ENCODE results near the gene GPR146. TPM values are rescaled to one million over a fixed set of nuclear protein-coding genes. Genes with fewer than 3 reads are reported as not detected.

Gene GPR146
- total and polyA plus RNA-seq, 9 of the 15 experiments (the other 6 are each of a cell fraction or from before 2014, with no cell fraction given), result 0.22 to 3.6 (median 0.64) TPM; not detected in 2

DNA sequence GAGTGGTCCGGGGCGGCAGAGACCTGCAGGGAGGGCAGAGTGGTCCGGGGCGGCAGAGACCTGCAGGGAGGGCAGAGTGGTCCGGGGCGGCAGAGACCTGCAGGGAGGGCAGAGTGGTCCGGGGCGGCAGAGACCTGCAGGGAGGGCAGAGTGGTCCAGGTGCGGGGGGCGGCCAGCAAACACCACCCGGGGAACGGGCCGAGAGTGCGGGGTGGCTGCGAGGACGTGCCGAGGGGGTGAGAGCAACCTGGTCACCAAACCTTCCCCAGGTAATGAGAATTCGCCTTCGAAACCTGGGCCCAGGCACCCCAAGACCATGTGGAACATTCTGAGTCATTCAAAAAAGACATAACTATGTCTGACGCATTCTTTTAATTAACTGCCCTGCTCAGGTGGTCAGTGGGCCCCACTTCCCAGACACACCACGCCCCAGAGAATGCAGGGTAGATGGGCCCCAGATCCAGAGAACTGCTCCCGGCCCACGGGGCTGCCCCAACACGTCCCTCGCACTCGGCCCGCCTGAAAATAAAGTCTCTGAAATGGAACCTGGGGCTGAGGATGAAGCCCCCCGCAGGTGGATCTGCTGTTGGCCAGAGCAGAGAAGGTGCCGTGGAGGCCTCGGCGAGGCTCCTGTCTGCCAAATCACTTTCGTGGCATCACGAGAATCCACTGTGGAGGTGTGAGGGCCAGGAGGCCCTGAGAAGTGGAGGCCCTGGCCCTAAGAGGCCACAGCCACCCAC lies 12.5 kb upstream of the GPR146 start:
- Histone ChIP-seq H4K20me1 (replicated peaks; ENCODE audit: control insufficient read depth, insufficient read depth, low read length) (peaks cover 2% of the 10 kb centered on the region; the same call in 1 of the 2 replicates), H3K9me3 (replicated peaks; ENCODE audit: control insufficient read depth, insufficient read depth, low read depth, low read length) (no peaks in the 10 kb centered on the region), H3K4me3 (no peak overlapping the region), H3K27me3 (ENCODE audit: control insufficient read depth in 2 of 2, insufficient read depth in 2 of 2, low read length in 2 of 2) (no peaks in the 10 kb centered on the region), H3K4me1 (replicated peaks in 1 of 2; ENCODE audit: control insufficient read depth in 2 of 2, insufficient read depth in 2 of 2, low read length in 2 of 2) (peaks cover 13 to 55% of the 10 kb centered on the region in 2 experiments), H3K9me1 (ENCODE audit: control insufficient read depth, insufficient read depth, low read length) (no peaks in the 10 kb centered on the region), H3K79me2 (ENCODE audit: control insufficient read depth, insufficient read depth, low read length) (peaks cover 24% of the 10 kb centered on the region), H2AFZ (ENCODE audit: low read depth, low read length) (no peak overlapping the region), H3K36me3 (ENCODE audit: control insufficient read depth, insufficient read depth, low read length) (peaks cover under 1% of the 10 kb centered on the region; the same call in 1 of the 3 replicates), H3K4me2 (ENCODE audit: insufficient read depth, low read length) (no peak overlapping the region), H3K9ac (ENCODE audit: insufficient read depth in 1 of 2, low read depth in 2 of 2, low read length in 2 of 2) (no peak overlapping the region; a peak in 1 of 4 replicates), H3K27ac (ENCODE audit: extremely low read depth, low read depth, low read length) (no peak overlapping the region)
- WGBS (ENCODE audit: insufficient coverage, low coverage, missing lambda C conversion rate), result 93% methylated on average over 19 of the region's 33 CpGs
- no peak for DNase-seq (ENCODE audit: extremely low read depth in 1 of 4, low spot score in 3 of 4)
- in situ Hi-C loops (cut with MboI), result no loop called here
- no TSS peak for BruUV-seq (replicated peaks)
- ChIA-PET CTCF (ENCODE audit: low intra/inter-chr PET ratio) (no interaction called here), POLR2A (no interaction called here)
- intact Hi-C loops (cut with micrococcal nuclease), result no loop called here
- ATAC-seq, result no peak
- no peak for FAIRE-seq
- TF ChIP-seq ZNF586 (CRISPR knock-in tag; conservative IDR thresholded peaks at IDR 0.05) (no peak), NUFIP1 (IDR thresholded peaks at IDR 0.05; ENCODE audit: partially characterized antibody) (no peak), KDM4B (IDR thresholded peaks at IDR 0.05; ENCODE audit: borderline replicate concordance in 2 of 2, low read depth in 1 of 2) (no peak), ZSCAN29 (IDR thresholded peaks at IDR 0.05) (no peak), MYBL2 (IDR thresholded peaks at IDR 0.05; ENCODE audit: low read depth) (no peak), MYBL2 (CRISPR knock-in tag; IDR thresholded peaks at IDR 0.05; ENCODE audit: borderline replicate concordance) (no peak), POLR2G (IDR thresholded peaks at IDR 0.05; ENCODE audit: low read depth, low read length) (no peak), ZNF408 (CRISPR knock-in tag; IDR thresholded peaks at IDR 0.05; ENCODE audit: low read depth) (no peak)
- TF ChIP-seq, protein P1, sequence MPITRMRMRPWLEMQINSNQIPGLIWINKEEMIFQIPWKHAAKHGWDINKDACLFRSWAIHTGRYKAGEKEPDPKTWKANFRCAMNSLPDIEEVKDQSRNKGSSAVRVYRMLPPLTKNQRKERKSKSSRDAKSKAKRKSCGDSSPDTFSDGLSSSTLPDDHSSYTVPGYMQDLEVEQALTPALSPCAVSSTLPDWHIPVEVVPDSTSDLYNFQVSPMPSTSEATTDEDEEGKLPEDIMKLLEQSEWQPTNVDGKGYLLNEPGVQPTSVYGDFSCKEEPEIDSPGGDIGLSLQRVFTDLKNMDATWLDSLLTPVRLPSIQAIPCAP (CRISPR knock-in tag; IDR thresholded peaks at IDR 0.05; ENCODE audit: borderline replicate concordance), result no peak
- TF ChIP-seq, protein P2, sequence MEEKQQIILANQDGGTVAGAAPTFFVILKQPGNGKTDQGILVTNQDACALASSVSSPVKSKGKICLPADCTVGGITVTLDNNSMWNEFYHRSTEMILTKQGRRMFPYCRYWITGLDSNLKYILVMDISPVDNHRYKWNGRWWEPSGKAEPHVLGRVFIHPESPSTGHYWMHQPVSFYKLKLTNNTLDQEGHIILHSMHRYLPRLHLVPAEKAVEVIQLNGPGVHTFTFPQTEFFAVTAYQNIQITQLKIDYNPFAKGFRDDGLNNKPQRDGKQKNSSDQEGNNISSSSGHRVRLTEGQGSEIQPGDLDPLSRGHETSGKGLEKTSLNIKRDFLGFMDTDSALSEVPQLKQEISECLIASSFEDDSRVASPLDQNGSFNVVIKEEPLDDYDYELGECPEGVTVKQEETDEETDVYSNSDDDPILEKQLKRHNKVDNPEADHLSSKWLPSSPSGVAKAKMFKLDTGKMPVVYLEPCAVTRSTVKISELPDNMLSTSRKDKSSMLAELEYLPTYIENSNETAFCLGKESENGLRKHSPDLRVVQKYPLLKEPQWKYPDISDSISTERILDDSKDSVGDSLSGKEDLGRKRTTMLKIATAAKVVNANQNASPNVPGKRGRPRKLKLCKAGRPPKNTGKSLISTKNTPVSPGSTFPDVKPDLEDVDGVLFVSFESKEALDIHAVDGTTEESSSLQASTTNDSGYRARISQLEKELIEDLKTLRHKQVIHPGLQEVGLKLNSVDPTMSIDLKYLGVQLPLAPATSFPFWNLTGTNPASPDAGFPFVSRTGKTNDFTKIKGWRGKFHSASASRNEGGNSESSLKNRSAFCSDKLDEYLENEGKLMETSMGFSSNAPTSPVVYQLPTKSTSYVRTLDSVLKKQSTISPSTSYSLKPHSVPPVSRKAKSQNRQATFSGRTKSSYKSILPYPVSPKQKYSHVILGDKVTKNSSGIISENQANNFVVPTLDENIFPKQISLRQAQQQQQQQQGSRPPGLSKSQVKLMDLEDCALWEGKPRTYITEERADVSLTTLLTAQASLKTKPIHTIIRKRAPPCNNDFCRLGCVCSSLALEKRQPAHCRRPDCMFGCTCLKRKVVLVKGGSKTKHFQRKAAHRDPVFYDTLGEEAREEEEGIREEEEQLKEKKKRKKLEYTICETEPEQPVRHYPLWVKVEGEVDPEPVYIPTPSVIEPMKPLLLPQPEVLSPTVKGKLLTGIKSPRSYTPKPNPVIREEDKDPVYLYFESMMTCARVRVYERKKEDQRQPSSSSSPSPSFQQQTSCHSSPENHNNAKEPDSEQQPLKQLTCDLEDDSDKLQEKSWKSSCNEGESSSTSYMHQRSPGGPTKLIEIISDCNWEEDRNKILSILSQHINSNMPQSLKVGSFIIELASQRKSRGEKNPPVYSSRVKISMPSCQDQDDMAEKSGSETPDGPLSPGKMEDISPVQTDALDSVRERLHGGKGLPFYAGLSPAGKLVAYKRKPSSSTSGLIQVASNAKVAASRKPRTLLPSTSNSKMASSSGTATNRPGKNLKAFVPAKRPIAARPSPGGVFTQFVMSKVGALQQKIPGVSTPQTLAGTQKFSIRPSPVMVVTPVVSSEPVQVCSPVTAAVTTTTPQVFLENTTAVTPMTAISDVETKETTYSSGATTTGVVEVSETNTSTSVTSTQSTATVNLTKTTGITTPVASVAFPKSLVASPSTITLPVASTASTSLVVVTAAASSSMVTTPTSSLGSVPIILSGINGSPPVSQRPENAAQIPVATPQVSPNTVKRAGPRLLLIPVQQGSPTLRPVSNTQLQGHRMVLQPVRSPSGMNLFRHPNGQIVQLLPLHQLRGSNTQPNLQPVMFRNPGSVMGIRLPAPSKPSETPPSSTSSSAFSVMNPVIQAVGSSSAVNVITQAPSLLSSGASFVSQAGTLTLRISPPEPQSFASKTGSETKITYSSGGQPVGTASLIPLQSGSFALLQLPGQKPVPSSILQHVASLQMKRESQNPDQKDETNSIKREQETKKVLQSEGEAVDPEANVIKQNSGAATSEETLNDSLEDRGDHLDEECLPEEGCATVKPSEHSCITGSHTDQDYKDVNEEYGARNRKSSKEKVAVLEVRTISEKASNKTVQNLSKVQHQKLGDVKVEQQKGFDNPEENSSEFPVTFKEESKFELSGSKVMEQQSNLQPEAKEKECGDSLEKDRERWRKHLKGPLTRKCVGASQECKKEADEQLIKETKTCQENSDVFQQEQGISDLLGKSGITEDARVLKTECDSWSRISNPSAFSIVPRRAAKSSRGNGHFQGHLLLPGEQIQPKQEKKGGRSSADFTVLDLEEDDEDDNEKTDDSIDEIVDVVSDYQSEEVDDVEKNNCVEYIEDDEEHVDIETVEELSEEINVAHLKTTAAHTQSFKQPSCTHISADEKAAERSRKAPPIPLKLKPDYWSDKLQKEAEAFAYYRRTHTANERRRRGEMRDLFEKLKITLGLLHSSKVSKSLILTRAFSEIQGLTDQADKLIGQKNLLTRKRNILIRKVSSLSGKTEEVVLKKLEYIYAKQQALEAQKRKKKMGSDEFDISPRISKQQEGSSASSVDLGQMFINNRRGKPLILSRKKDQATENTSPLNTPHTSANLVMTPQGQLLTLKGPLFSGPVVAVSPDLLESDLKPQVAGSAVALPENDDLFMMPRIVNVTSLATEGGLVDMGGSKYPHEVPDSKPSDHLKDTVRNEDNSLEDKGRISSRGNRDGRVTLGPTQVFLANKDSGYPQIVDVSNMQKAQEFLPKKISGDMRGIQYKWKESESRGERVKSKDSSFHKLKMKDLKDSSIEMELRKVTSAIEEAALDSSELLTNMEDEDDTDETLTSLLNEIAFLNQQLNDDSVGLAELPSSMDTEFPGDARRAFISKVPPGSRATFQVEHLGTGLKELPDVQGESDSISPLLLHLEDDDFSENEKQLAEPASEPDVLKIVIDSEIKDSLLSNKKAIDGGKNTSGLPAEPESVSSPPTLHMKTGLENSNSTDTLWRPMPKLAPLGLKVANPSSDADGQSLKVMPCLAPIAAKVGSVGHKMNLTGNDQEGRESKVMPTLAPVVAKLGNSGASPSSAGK (IDR thresholded peaks at IDR 0.05), result no peak
